Activated B cell treated with CpG ODN at 0.5 μM for 24 hours (primary cell): ENCODE results near the gene DDX31. TPM values are rescaled to one million over a fixed set of nuclear protein-coding genes. Genes with fewer than 3 reads are reported as not detected.

Experiments
- ATAC-seq: fragments of 200-7000 bp; cut with Tn5 transposase; one replicate; pipeline ENCODE4 v1.10.0; 2021; ENCODE audit warnings: low read depth, mild to moderate bottlenecking, moderate library complexity
- CTCF ChIA-PET: fragments of 350-600 bp; sonication (Branson Sonifier 250); formaldehyde crosslinking; loops from one replicate; lab custom pipeline; 2021; ENCODE audit warnings: antibody characterized with exemption; lab: Charles Lee
- POLR2A ChIA-PET: fragments of 350-600 bp; sonication (Branson Sonifier 250); formaldehyde crosslinking; loops from one replicate; lab custom pipeline; 2021; ENCODE audit warnings: antibody characterized with exemption; lab: Charles Lee
- DNase-seq: peaks from one replicate; pipeline ENCODE4 v3.0.0; 2022
- H3K27ac Mint-ChIP-seq: one replicate; pipeline ENCODE4 v1.8.0; 2020; ENCODE audit warnings: mixed read lengths
- H3K27me3 Mint-ChIP-seq: one replicate; pipeline ENCODE4 v1.8.0; 2021; ENCODE audit warnings: mixed read lengths
- H3K36me3 Mint-ChIP-seq: one replicate; pipeline ENCODE4 v1.8.0; 2021; ENCODE audit warnings: low read depth, mixed read lengths
- H3K4me1 Mint-ChIP-seq: one replicate; pipeline ENCODE4 v1.8.0; 2021; ENCODE audit warnings: mixed read lengths
- H3K4me3 Mint-ChIP-seq: one replicate; pipeline ENCODE4 v1.8.0; 2020; ENCODE audit warnings: mild to moderate bottlenecking, mixed read lengths
- H3K9me3 Mint-ChIP-seq: one replicate; pipeline ENCODE4 v1.8.0; 2020; ENCODE audit warnings: mixed read lengths
- CTCF ChIP-seq: fragments of 200-600 bp; IDR thresholded peaks from one replicate; pipeline ENCODE4 v1.8.0; 2022; ENCODE audit warnings: antibody characterized with exemption, mild to moderate bottlenecking
- intact Hi-C: fragments of 100-400 bp; cut with micrococcal nuclease; formaldehyde crosslinking; loops from one replicate; pipeline ENCODE4 v1.15.1; 2024
- total RNA-seq: library from RNA; stranded (reverse); gene quantifications from 2 replicates; pipeline ENCODE4 v1.2.3, GENCODE V29; 2022

DDX31 gene
- total RNA-seq, 1 donor from 2014 or later = 21.8 TPM

GRCh38 chr9:132594412-132594811, 75.4 kb downstream of the DDX31 start:
- no peak for ATAC-seq
- intact Hi-C loops = loop anchor here (10.0 kb wide), 1 partner anchor 1930 kb away; the partner anchor contains the start of gene PRDM12
- Mint-ChIP-seq H3K27ac (no peak overlapping the region), H3K4me1 (peaks cover 3% of the 10 kb centered on the region), H3K4me3 (no peak overlapping the region), H3K27me3 (peaks cover 22% of the 10 kb centered on the region), H3K36me3 (peaks cover 53% of the 10 kb centered on the region), H3K9me3 (no peaks in the 10 kb centered on the region)
- ChIA-PET CTCF (no interaction called here), POLR2A (no interaction called here)
- no peak for DNase-seq
- no peak for TF ChIP-seq CTCF

- intact Hi-C loops = loop anchor here (10.0 kb wide), 1 partner anchor 1928 kb away; the partner anchor contains the start of gene PRDM12
- DNase-seq (no peak), ATAC-seq (no peak)
- peaks cover 31% of the 10 kb centered on the region for H3K27me3 Mint-ChIP-seq
- no peak for TF ChIP-seq CTCF
- H3K4me3 Mint-ChIP-seq = no peak overlapping the region
- peaks cover 39% of the 10 kb centered on the region for H3K36me3 Mint-ChIP-seq
- no peaks in the 10 kb centered on the region for H3K9me3 Mint-ChIP-seq
- ChIA-PET CTCF (no interaction called here), POLR2A (no interaction called here)
- H3K27ac Mint-ChIP-seq = no peak overlapping the region
- H3K4me1 Mint-ChIP-seq = peaks cover 7% of the 10 kb centered on the region
Measured at GRCh38 chr9:132592451-132592850, 77.3 kb downstream of the DDX31 start.

DNA sequence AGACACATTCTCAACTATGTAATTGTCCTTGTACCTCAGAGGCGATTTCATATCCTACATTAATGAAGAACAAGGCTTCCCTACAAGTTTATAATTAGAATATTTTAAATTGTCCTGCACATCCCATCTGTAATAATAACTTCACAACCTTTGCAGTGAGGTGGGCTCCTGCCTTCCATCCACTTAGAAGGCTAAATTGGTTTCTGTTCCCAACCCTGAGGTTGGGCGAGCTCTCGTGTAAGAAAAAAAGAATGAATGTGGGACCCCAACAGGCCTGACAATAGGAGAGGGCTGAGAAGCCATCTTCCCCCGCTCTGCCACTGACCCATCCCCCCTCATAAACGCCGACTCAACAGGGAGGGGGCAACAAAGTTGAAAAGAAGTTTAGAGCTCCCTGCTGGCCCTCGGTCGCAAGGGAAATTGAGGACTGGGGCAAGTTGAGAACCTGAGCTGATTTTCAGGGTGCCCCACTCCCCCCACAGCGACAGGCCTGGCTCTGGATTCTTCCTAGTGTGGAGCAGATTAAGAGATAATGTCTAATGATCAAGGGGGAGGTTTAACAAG, 78.0 kb downstream of the DDX31 start:
- H3K9me3 Mint-ChIP-seq = no peaks in the 10 kb centered on the region
- peaks cover 31% of the 10 kb centered on the region for H3K27me3 Mint-ChIP-seq
- H3K36me3 Mint-ChIP-seq = peaks cover 34% of the 10 kb centered on the region
- no peak overlapping the region for H3K4me3 Mint-ChIP-seq
- DNase-seq (no peak), ATAC-seq (no peak)
- intact Hi-C loops = loop anchor here (10.0 kb wide), 1 partner anchor 1927 kb away; the partner anchor contains the start of gene PRDM12
- ChIA-PET POLR2A (no interaction called here), CTCF (no interaction called here)
- peaks cover 7% of the 10 kb centered on the region for H3K4me1 Mint-ChIP-seq
- no peak for TF ChIP-seq CTCF
- H3K27ac Mint-ChIP-seq = no peak overlapping the region

GRCh38 chr9:132591244-132591643, 78.5 kb downstream of the DDX31 start:
- peaks cover 28% of the 10 kb centered on the region for H3K36me3 Mint-ChIP-seq
- ATAC-seq (no peak), DNase-seq (no peak)
- H3K27me3 Mint-ChIP-seq = peaks cover 35% of the 10 kb centered on the region
- intact Hi-C loops = loop anchor here (10.0 kb wide), 1 partner anchor 1926 kb away; the partner anchor contains the start of gene PRDM12
- peaks cover 13% of the 10 kb centered on the region for H3K4me1 Mint-ChIP-seq
- H3K9me3 Mint-ChIP-seq = no peaks in the 10 kb centered on the region
- H3K27ac Mint-ChIP-seq = no peak overlapping the region
- no peak for TF ChIP-seq CTCF
- CTCF ChIA-PET = no interaction called here
- no peak overlapping the region for H3K4me3 Mint-ChIP-seq
- POLR2A ChIA-PET = no interaction called here

GRCh38 chr9:132590318-132591182, 79.2 kb downstream of the DDX31 start:
- POLR2A ChIA-PET = no interaction called here
- peaks cover 18% of the 10 kb centered on the region for H3K4me1 Mint-ChIP-seq
- CTCF ChIA-PET = no interaction called here
- no peak overlapping the region for H3K27ac Mint-ChIP-seq
- ATAC-seq (no peak), DNase-seq (no peak)
- H3K27me3 Mint-ChIP-seq = peaks cover 42% of the 10 kb centered on the region
- intact Hi-C loops = loop anchor here (10.0 kb wide), 1 partner anchor 1926 kb away; the partner anchor contains the start of gene PRDM12
- H3K36me3 Mint-ChIP-seq = peaks cover 21% of the 10 kb centered on the region
- TF ChIP-seq CTCF = no peak
- H3K4me3 Mint-ChIP-seq = no peak overlapping the region
- H3K9me3 Mint-ChIP-seq = no peaks in the 10 kb centered on the region
